ENCODE results near the gene MXI1. TPM values are rescaled to one million over a fixed set of nuclear protein-coding genes. Genes with fewer than 3 reads are reported as not detected.

MXI1 gene
- total and polyA plus RNA-seq, 2 donors (not counting 1 experiment from before 2014, with no cell fraction given) = 12.0 to 32.4 TPM

DNA sequence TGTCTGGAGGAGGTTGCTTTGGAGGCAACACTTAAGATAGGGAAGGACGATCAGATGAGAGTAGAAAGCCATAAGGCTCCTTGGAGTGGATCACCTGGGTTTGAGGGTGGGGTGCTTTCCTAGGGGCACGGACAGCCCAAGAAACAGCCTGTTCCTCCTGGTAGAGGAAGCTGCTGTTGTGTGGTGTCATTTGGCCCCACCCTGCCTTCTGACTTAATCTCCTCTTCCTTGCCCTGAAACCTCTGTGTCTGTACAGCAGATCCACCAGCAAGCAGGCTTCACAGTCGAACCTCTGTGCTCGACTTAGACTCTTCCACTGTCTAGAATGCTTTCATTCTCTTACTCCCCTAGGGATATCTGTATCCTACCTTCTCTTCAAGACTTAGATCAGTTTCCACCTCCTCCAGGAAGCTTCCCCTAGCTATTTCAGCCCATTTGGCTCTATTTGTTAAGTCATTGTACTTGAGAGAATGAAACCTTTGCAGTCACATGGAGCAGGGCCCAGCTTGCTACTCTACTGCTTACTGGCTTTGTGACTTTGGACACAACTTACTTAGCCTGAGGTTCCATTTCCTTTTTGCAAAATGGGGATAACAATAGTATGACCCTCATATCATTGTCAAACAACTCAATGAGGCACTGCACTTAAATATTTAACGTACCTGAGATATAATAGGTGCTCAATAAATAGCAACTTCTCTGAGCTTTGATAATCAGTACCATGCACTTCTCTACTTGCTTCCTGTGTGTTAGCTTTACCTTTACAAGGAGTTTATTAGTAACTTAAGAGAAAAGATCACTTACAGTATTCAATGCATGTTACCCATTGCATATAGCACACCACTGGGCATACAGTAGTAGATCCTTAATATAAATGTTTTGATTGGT lies 5.0 kb downstream of the MXI1 start:
- CTCF ChIA-PET = interaction anchor here (1.3 to 8.9 kb wide), 6 partner anchors 11 to 388 kb away, joined by 3 to 116 read pairs (median 9); no protein-coding TSS in a partner anchor
- Histone ChIP-seq H3K9ac (ENCODE audit: low read length) (peak overlapping the region; percentile 87), H3K4me2 (replicated peaks; ENCODE audit: low read depth, low read length, poor library complexity, severe bottlenecking) (peak overlapping the region; percentile 100), H3K27me3 (replicated peaks in 1 of 4; ENCODE audit: control extremely low read depth in 1 of 4, control insufficient read depth in 3 of 4, insufficient read depth in 4 of 4, low read length in 3 of 4) (peaks cover 0 to 5% (median 0%) of the 10 kb centered on the region in 4 experiments), H4K20me1 (ENCODE audit: control insufficient read depth, insufficient read depth, low read length, poor library complexity, severe bottlenecking) (no peaks in the 10 kb centered on the region), H3K27ac (ENCODE audit: low read length in 2 of 2) (peak overlapping the region; percentile 9 to 82), H2AFZ (ENCODE audit: insufficient read depth, low read depth, low read length, poor library complexity, severe bottlenecking) (peak overlapping the region; percentile 44), H3K4me3 (ENCODE audit: control extremely low read depth in 1 of 5, extremely low read depth in 1 of 5, insufficient read depth in 1 of 5, low read depth in 2 of 5, low read length in 4 of 5) (peak overlapping the region in 4 of 5 experiments; percentile 67 to 90 (median 83)), H3K4me1 (ENCODE audit: control insufficient read depth in 2 of 2, insufficient read depth in 2 of 2, low read length in 2 of 2) (peaks cover 38 to 60% of the 10 kb centered on the region in 2 donors), H3K9me3 (ENCODE audit: control extremely low read depth in 1 of 3, control insufficient read depth in 2 of 3, insufficient read depth in 1 of 3, low read length in 2 of 3) (no peaks in the 10 kb centered on the region), H3K36me3 (replicated peaks in 1 of 2; ENCODE audit: control extremely low read depth in 1 of 2, control insufficient read depth in 1 of 2, extremely low read depth in 1 of 2, insufficient read depth in 2 of 2, low read length in 1 of 2) (no peaks in the 10 kb centered on the region), H3K79me2 (ENCODE audit: control insufficient read depth, insufficient read depth, low read length) (peaks cover 17% of the 10 kb centered on the region)
- H3K27me3 Mint-ChIP-seq = no peaks in the 10 kb centered on the region
- 58% methylated on average over 3 of the region's 5 CpGs for WGBS (ENCODE audit: insufficient coverage)
- no peak for ATAC-seq (ENCODE audit: low read depth)
- intact Hi-C loops (cut with micrococcal nuclease) = loop anchor here (1.0 to 5.0 kb wide), 4 partner anchors 9 to 355 kb away; partner anchors contain the start of genes ADD3 and SMC3
- DNase-seq = peak; percentile 71
- peak overlapping the region; percentile 97 for H3K27ac Mint-ChIP-seq
- H3K9me3 Mint-ChIP-seq (ENCODE audit: insufficient read depth) = no peaks in the 10 kb centered on the region
- H3K4me1 Mint-ChIP-seq = peaks cover 47% of the 10 kb centered on the region
- no peak for TF ChIP-seq EZH2 (IDR thresholded peaks at IDR 0.05; ENCODE audit: borderline replicate concordance, insufficient read depth, low read depth, low read length, poor library complexity, severe bottlenecking)
- TF ChIP-seq, protein P1, sequence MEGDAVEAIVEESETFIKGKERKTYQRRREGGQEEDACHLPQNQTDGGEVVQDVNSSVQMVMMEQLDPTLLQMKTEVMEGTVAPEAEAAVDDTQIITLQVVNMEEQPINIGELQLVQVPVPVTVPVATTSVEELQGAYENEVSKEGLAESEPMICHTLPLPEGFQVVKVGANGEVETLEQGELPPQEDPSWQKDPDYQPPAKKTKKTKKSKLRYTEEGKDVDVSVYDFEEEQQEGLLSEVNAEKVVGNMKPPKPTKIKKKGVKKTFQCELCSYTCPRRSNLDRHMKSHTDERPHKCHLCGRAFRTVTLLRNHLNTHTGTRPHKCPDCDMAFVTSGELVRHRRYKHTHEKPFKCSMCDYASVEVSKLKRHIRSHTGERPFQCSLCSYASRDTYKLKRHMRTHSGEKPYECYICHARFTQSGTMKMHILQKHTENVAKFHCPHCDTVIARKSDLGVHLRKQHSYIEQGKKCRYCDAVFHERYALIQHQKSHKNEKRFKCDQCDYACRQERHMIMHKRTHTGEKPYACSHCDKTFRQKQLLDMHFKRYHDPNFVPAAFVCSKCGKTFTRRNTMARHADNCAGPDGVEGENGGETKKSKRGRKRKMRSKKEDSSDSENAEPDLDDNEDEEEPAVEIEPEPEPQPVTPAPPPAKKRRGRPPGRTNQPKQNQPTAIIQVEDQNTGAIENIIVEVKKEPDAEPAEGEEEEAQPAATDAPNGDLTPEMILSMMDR (IDR thresholded peaks at IDR 0.05) = no peak
- POLR2A ChIA-PET = interaction anchor here (1.3 kb wide), 1 partner anchor 9 kb away, joined by 5 read pairs; no protein-coding TSS in a partner anchor
- peak overlapping the region; percentile 88 for H3K4me3 Mint-ChIP-seq
